ENCODE measurements around the gene PPIP5K2. TPM values are rescaled to one million over a fixed set of nuclear protein-coding genes. Genes with fewer than 3 reads are reported as not detected.
A peak's percentile ranks its signal among the peaks of the same experiment; 100 is the strongest.
"Not testable (repeated sequence)": the region's sequence is repeated elsewhere in the genome, so short reads cannot be mapped to it uniquely, and the experiment has no call there.

PPIP5K2 gene
- 86.7 TPM for total RNA-seq (2013)
- 10 to 100 TPM; 23.1 to 66.0 (median 41.1) TPM for polyA plus RNA-seq
- polyA minus RNA-seq: 23.7 and 25.2 TPM in 2 replicates
- total RNA-seq: 20.6 to 145 (median 97.8) reads per million in 11 experiments

GRCh38 chr5:103119765-103120606 lies at the start of gene PPIP5K2, which contains the start of gene GIN1:
TSS of gene PPIP5K2 (plus strand) at chr5:103120301. CDS start at chr5:103129590, 9,289 bp downstream.
TSS of gene GIN1 (minus strand) at chr5:103120138. CDS start at chr5:103108707, 11,431 bp downstream.
- TF ChIP-seq, protein P1, sequence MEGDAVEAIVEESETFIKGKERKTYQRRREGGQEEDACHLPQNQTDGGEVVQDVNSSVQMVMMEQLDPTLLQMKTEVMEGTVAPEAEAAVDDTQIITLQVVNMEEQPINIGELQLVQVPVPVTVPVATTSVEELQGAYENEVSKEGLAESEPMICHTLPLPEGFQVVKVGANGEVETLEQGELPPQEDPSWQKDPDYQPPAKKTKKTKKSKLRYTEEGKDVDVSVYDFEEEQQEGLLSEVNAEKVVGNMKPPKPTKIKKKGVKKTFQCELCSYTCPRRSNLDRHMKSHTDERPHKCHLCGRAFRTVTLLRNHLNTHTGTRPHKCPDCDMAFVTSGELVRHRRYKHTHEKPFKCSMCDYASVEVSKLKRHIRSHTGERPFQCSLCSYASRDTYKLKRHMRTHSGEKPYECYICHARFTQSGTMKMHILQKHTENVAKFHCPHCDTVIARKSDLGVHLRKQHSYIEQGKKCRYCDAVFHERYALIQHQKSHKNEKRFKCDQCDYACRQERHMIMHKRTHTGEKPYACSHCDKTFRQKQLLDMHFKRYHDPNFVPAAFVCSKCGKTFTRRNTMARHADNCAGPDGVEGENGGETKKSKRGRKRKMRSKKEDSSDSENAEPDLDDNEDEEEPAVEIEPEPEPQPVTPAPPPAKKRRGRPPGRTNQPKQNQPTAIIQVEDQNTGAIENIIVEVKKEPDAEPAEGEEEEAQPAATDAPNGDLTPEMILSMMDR (IDR thresholded peaks at IDR 0.05): no peak
- peaks cover 88% of the 10 kb centered on the region for H3K79me2 ChIP-seq (ENCODE audit: insufficient read depth, low read length)
- H3K4me1 Mint-ChIP-seq: peaks cover 33% of the 10 kb centered on the region

GRCh38 chr5:103073500-103073899 lies 46.6 kb upstream of the PPIP5K2 start:
- H3K4me3 ChIP-seq (replicated peaks in 1 of 3; ENCODE audit: low read depth in 2 of 3, low read length in 3 of 3); H4K20me1 ChIP-seq (ENCODE audit: insufficient read depth, low read length); H3K27me3 ChIP-seq (ENCODE audit: control insufficient read depth in 2 of 2, insufficient read depth in 2 of 2, low read length in 2 of 2); H3K36me3 Mint-ChIP-seq; H3K9ac ChIP-seq (ENCODE audit: insufficient read depth, low read length, poor library complexity, severe bottlenecking); H3K27ac Mint-ChIP-seq; H3K4me3 Mint-ChIP-seq; H2AFZ ChIP-seq (ENCODE audit: insufficient read depth, low read depth, low read length, poor library complexity, severe bottlenecking); H3K4me1 Mint-ChIP-seq; H3K27me3 Mint-ChIP-seq (ENCODE audit: low read depth in 3 of 3); H3K4me1 ChIP-seq (ENCODE audit: control insufficient read depth in 1 of 2, insufficient read depth in 2 of 2, low read length in 2 of 2); DNase-seq; H3K36me3 ChIP-seq (replicated peaks in 1 of 2; ENCODE audit: control insufficient read depth in 1 of 2, insufficient read depth in 2 of 2, low read length in 2 of 2); H3K4me2 ChIP-seq (replicated peaks; ENCODE audit: extremely low read depth, low read length, poor library complexity, severe bottlenecking); H3K79me2 ChIP-seq (ENCODE audit: insufficient read depth, low read length); H3K27ac ChIP-seq (ENCODE audit: low read depth in 1 of 2, low read length in 2 of 2); intact Hi-C loops (cut with micrococcal nuclease): not testable (repeated sequence)
- 92% methylated on average over 4 of the region's 4 CpGs for WGBS (ENCODE audit: insufficient coverage)
- H3K9me3 Mint-ChIP-seq: peaks cover 28 to 45% (median 38%) of the 10 kb centered on the region in 7 donors
- H3K9me3 ChIP-seq (replicated peaks in 1 of 2; ENCODE audit: control insufficient read depth in 1 of 2, insufficient read depth in 1 of 2, low read length in 2 of 2): peaks cover 16 to 26% of the 10 kb centered on the region in 2 donors

More at GRCh38 chr5:103119765-103120606, at the start of gene PPIP5K2, which contains the start of gene GIN1:
- 0% methylated on average over 39 of the region's 46 CpGs for WGBS (ENCODE audit: insufficient coverage)
- H3K4me3 ChIP-seq (replicated peaks in 1 of 3; ENCODE audit: low read depth in 2 of 3, low read length in 3 of 3): peak within 1 kb of the TSS; percentile 89 to 99 (median 95)
- peaks cover 9 to 37% of the 10 kb centered on the region in 2 donors for H3K4me1 ChIP-seq (ENCODE audit: control insufficient read depth in 1 of 2, insufficient read depth in 2 of 2, low read length in 2 of 2)
- H3K9me3 ChIP-seq (replicated peaks in 1 of 2; ENCODE audit: control insufficient read depth in 1 of 2, insufficient read depth in 1 of 2, low read length in 2 of 2): no peaks in the 10 kb centered on the region
- intact Hi-C loops (cut with micrococcal nuclease): no loop called here
- peaks cover 22% of the 10 kb centered on the region for H4K20me1 ChIP-seq (ENCODE audit: insufficient read depth, low read length)
- Mint-ChIP-seq H3K27ac (peak within 1 kb of the TSS; percentile 98 to 100 (median 100)), H3K9me3 (no peaks in the 10 kb centered on the region), H3K36me3 (peaks cover 2 to 11% of the 10 kb centered on the region in 2 donors), H3K4me3 (peak within 1 kb of the TSS; percentile 99), H3K27me3 (ENCODE audit: low read depth in 3 of 3) (no peaks in the 10 kb centered on the region)
- no peaks in the 10 kb centered on the region for H3K27me3 ChIP-seq (ENCODE audit: control insufficient read depth in 2 of 2, insufficient read depth in 2 of 2, low read length in 2 of 2)
- peak within 1 kb of the TSS; percentile 97 to 99 for H3K27ac ChIP-seq (ENCODE audit: low read depth in 1 of 2, low read length in 2 of 2)
- H3K36me3 ChIP-seq (replicated peaks in 1 of 2; ENCODE audit: control insufficient read depth in 1 of 2, insufficient read depth in 2 of 2, low read length in 2 of 2): peaks cover 0 to 6% of the 10 kb centered on the region in 2 donors
- peak within 1 kb of the TSS; percentile 90 for H3K9ac ChIP-seq (ENCODE audit: insufficient read depth, low read length, poor library complexity, severe bottlenecking)
- DNase-seq: peak; percentile 96 to 98 (median 97)
- peak within 1 kb of the TSS; percentile 97 for H3K4me2 ChIP-seq (replicated peaks; ENCODE audit: extremely low read depth, low read length, poor library complexity, severe bottlenecking)
- H2AFZ ChIP-seq (ENCODE audit: insufficient read depth, low read depth, low read length, poor library complexity, severe bottlenecking): peak within 1 kb of the TSS; percentile 99
